Duodenal mucosa (tissue), 2 donors: ENCODE measurements around the gene PCDHGB4.
"Not testable (repeated sequence)": the region's sequence is repeated elsewhere in the genome, so short reads cannot be mapped to it uniquely, and the experiment has no call there.

Experiments used
- H3K27ac ChIP-seq: one replicate; pipeline ENCODE4 v1.7.0; 2013; ENCODE audit warnings: low read depth, low read length
- H3K27me3 ChIP-seq, 2 donors: one replicate each; pipeline ENCODE4 v1.7.0; 2013; ENCODE audit warnings: low read length in 2 of 2, control low read depth in 1 of 2; ENCODE audit not compliant: insufficient read depth in 2 of 2, control insufficient read depth in 1 of 2
- H3K36me3 ChIP-seq, 2 donors: one replicate each; pipeline ENCODE4 v1.7.0; 2013; ENCODE audit warnings: low read length in 2 of 2, control low read depth in 1 of 2; ENCODE audit not compliant: insufficient read depth in 2 of 2, control insufficient read depth in 1 of 2
- H3K4me1 ChIP-seq, 2 donors: one replicate each; pipeline ENCODE4 v1.7.0; 2013; ENCODE audit warnings: low read length in 2 of 2, control low read depth in 1 of 2; ENCODE audit not compliant: insufficient read depth in 2 of 2, control insufficient read depth in 1 of 2
- H3K4me3 ChIP-seq, 2 donors: one replicate each; pipeline ENCODE4 v1.7.0; 2013; ENCODE audit warnings: low read length in 2 of 2, low read depth in 1 of 2
- H3K9ac ChIP-seq, 2 donors: one replicate each; pipeline ENCODE4 v1.7.0; 2013; ENCODE audit warnings: low read length in 2 of 2, low read depth in 1 of 2
- H3K9me3 ChIP-seq, 2 donors: one replicate each; pipeline ENCODE4 v1.7.0; 2013; ENCODE audit warnings: low read length in 2 of 2, control low read depth in 1 of 2; ENCODE audit not compliant: control insufficient read depth in 1 of 2

PCDHGB4 gene

DNA sequence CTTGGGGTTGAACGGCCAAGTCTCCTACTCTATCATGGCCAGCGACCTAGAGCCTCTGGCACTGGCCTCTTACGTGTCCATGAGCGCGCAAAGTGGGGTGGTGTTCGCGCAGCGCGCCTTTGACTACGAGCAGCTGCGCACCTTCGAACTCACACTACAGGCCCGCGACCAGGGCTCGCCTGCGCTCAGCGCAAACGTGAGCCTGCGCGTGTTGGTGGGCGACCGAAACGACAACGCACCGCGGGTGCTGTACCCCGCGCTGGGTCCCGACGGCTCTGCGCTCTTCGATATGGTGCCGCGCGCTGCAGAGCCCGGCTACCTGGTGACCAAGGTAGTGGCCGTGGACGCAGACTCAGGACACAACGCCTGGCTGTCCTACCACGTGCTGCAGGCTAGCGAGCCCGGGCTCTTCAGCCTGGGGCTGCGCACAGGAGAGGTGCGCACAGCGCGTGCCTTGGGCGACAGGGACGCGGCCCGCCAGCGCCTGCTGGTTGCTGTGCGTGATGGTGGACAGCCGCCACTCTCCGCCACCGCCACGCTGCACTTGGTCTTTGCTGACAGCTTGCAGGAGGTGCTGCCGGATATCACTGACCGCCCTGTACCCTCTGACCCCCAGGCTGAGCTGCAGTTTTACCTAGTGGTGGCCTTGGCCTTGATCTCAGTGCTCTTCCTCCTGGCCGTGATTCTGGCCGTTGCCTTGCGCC, 12.2 kb downstream of the PCDHGB4 start:
- Histone ChIP-seq H3K36me3 (no peaks in the 10 kb centered on the region), H3K9ac (no peak overlapping the region), H3K27ac (no peak overlapping the region), H3K4me1 (no peaks in the 10 kb centered on the region), H3K9me3 (peaks cover 17 to 43% of the 10 kb centered on the region in 2 donors), H3K27me3 (no peaks in the 10 kb centered on the region), H3K4me3 (no peak overlapping the region)

DNA sequence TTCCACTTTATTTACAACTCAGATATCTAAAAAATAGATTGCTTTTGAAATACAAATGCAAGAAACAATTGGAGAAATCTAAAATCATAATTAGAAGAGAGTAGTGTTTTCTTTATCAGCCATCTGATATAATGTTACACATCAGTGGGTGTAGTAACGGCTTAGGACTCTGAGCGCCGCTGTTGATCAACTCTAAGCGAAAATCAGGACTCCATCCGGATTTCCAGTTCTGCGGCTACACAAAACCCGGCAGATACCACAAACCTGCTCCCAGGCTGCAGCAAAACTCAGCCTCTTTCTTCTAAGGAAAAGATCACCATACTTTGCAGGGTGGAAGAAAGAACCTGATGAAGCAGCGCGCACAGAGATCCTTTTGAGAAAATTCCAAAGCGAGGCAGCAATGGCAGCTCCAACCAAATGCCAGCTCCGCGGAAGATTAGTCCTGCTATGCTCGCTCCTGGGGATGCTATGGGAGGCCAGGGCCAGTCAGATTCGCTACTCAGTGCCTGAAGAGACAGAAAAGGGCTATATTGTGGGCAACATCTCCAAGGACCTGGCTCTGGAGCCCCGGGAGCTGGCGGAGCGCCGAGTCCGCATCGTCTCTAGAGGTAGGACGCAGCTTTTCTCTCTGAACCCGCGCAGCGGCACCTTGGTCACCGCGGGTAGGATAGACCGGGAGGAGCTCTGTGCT, 15.2 kb downstream of the PCDHGB4 start, which contains the start of gene PCDHGA9:
Gene PCDHGA9 (plus strand): TSS at position 226 of the 691 bp plus-strand sequence. CDS start 175 bp downstream, at position 401.
- H3K9ac ChIP-seq: no peak within 1 kb of the TSS
- peaks cover 19 to 45% of the 10 kb centered on the region in 2 donors for H3K9me3 ChIP-seq
- no peaks in the 10 kb centered on the region for H3K27me3 ChIP-seq
- peak within 1 kb of the TSS; percentile 16 to 29 for H3K4me3 ChIP-seq
- H3K27ac ChIP-seq: no peak within 1 kb of the TSS
- no peaks in the 10 kb centered on the region for H3K36me3 ChIP-seq
- H3K4me1 ChIP-seq: no peaks in the 10 kb centered on the region

DNA sequence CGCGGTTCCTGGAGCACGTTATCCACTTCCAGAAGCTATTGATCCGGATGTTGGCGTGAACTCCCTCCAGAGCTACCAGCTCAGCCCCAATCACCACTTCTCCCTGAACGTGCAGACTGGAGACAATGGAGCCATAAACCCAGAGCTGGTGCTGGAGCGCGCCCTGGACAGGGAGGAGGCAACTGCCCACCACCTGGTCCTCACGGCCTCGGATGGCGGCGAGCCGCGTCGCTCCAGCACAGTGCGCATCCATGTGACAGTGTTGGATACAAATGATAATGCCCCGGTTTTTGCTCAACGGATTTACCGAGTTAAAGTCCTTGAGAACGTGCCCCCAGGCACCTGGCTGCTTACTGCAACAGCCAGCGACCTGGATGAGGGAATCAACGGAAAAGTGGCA, 15.9 kb downstream of the PCDHGB4 start:
- Histone ChIP-seq H3K4me3 (peak overlapping the region in 1 of 2 donors; percentile 16), H3K36me3 (no peaks in the 10 kb centered on the region), H3K27ac (no peak overlapping the region), H3K4me1 (no peaks in the 10 kb centered on the region), H3K9me3 (peaks cover 19 to 45% of the 10 kb centered on the region in 2 donors), H3K9ac (no peak overlapping the region), H3K27me3 (no peaks in the 10 kb centered on the region)

DNA sequence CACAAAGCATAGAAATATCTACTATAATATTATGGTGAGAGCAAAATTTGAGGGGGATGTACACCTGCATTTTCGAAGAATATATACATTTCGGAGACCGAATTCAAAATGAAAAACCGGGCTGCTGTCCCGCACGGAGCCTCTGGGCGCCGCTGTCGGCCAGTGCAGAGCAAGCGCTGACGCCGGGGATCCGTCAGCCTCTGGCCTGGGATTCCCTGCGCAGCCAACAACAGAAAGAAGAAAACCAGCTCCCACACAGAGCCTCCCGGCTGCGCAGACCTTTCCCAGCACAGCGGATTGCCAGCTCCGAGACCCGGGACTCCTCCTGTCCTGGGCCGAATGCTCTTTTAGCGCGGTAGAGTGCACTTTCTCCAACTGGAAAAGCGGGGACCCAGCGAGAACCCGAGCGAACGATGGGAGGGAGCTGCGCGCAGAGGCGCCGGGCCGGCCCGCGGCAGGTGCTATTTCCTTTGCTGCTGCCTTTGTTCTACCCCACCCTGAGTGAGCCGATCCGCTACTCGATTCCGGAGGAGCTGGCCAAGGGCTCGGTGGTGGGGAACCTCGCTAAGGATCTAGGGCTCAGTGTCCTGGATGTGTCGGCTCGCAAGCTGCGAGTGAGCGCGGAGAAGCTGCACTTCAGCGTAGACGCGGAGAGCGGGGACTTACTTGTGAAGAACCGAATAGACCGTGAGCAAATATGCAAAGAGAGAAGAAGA, 20.4 kb downstream of the PCDHGB4 start, which contains the start of gene PCDHGB6:
Gene PCDHGB6 (plus strand): TSS at position 232 of the 716 bp plus-strand sequence. CDS start 182 bp downstream, at position 414.
- not testable (repeated sequence) for H3K9ac ChIP-seq, H3K4me1 ChIP-seq, H3K27me3 ChIP-seq, H3K27ac ChIP-seq, H3K36me3 ChIP-seq
- H3K4me3 ChIP-seq: peak within 1 kb of the TSS in 1 of 2 donors; percentile 36
- peaks cover 26 to 43% of the 10 kb centered on the region in 2 donors for H3K9me3 ChIP-seq

DNA sequence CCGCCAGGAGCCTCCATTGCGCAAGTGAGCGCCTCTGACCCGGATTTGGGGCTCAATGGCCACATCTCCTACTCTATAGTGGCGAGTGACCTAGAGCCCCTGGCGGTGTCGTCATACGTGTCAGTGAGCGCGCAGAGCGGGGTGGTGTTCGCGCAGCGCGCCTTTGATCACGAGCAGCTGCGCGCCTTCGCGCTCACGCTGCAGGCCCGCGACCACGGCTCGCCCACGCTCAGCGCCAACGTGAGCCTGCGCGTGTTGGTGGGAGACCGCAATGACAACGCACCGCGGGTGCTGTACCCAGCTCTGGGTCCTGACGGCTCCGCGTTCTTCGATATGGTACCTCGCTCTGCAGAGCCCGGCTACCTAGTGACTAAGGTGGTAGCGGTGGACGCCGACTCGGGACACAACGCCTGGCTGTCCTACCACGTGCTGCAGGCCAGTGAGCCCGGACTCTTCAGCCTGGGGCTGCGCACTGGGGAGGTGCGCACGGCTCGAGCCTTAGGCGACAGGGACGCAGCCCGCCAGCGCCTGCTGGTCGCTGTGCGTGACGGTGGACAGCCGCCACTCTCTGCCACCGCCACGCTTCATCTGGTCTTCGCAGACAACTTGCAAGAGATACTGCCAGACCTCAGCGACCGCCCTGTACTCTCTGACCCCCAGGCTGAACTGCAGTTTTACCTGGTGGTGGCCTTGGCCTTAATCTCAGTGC, 22.3 kb downstream of the PCDHGB4 start:
- H3K9me3 ChIP-seq: peaks cover 27 to 33% of the 10 kb centered on the region in 2 donors

DNA sequence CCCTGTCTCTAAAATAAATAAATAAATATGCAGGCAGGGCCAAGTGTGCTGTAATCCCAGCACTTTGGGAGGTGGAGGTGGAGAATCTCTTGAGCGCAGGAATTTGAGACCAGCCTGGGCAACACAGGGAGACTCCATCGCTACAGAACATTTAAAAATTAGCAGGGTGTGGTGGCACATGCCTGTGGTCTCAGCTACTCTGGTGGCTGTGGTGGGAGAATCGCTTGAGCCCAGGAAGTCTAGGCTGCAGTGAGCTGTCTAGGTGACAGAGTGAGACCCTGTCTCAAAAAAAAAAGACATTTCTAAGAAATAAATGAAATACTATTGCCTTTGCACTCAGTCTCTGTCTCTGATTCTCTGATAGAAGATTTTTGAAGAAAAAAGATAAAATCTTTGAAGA, 24.1 kb downstream of the PCDHGB4 start:
- Histone ChIP-seq H3K4me1 (no peaks in the 10 kb centered on the region), H3K36me3 (no peaks in the 10 kb centered on the region), H3K9me3 (peaks cover 24 to 39% of the 10 kb centered on the region in 2 donors), H3K9ac (no peak overlapping the region), H3K27ac (no peak overlapping the region), H3K4me3 (no peak overlapping the region), H3K27me3 (peaks cover 0 to 5% of the 10 kb centered on the region in 2 donors)

More for the DNA sequence above, 22.3 kb downstream of the PCDHGB4 start:
- Histone ChIP-seq H3K4me3 (peak overlapping the region in 1 of 2 donors; percentile 43), H3K4me1 (no peaks in the 10 kb centered on the region), H3K27ac (no peak overlapping the region), H3K9ac (no peak overlapping the region), H3K36me3 (no peaks in the 10 kb centered on the region), H3K27me3 (peaks cover 0 to 5% of the 10 kb centered on the region in 2 donors)

DNA sequence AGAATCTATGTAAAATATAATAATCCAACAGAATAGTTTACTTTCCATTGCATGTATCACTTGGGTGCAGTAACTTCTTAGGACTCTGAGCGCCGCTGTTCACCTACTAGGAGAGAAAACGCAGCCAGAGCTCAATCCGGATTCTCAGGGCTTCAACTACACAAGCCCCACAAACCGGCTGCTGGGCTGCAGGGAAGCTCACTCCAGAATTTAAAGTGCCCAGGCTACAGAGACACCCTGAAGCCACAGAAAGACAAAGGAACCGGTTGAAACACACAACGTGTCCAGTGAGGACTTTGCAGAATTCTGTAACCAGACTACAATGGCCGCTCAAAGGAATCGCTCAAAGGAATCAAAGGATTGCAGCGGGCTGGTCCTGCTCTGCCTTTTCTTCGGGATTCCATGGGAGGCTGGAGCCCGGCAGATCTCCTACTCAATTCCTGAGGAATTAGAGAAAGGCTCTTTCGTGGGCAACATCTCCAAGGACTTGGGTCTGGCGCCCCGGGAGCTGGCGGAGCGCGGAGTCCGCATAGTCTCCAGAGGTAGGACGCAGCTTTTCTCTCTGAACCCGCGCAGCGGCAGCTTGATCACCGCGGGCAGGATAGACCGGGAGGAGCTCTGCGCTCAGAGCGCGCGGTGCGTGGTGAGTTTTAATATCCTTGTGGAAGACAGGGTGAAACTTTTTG, 25.5 kb downstream of the PCDHGB4 start, which contains the start of gene PCDHGA10:
Gene PCDHGA10 (plus strand): TSS at position 134 of the 686 bp plus-strand sequence. CDS start 189 bp downstream, at position 323.
- peak within 1 kb of the TSS; percentile 56 to 68 for H3K4me3 ChIP-seq
- peaks cover 0 to 5% of the 10 kb centered on the region in 2 donors for H3K27me3 ChIP-seq
- peaks cover 28 to 42% of the 10 kb centered on the region in 2 donors for H3K9me3 ChIP-seq
- H3K27ac ChIP-seq: no peak within 1 kb of the TSS
- H3K36me3 ChIP-seq: no peaks in the 10 kb centered on the region
- H3K9ac ChIP-seq: no peak within 1 kb of the TSS
- no peaks in the 10 kb centered on the region for H3K4me1 ChIP-seq

DNA sequence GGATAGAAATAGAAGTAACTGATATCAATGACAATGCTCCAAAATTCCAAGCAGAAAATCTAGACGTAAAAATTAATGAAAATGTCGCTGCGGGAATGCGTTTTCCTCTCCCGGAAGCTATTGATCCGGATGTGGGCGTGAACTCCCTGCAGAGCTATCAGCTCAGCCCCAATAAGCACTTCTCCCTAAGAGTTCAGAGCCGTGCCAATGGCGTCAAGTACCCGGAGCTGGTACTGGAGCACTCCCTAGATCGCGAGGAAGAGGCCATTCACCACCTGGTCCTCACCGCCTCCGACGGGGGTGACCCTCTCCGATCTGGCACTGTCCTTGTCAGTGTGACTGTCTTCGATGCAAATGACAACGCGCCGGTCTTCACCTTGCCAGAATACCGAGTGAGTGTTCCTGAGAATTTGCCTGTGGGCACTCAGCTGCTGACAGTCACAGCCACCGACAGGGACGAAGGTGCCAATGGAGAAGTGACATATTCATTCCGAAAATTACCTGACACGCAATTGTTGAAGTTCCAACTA, 26.1 kb downstream of the PCDHGB4 start:
- no peaks in the 10 kb centered on the region for H3K4me1 ChIP-seq
- H3K27ac ChIP-seq: no peak overlapping the region
- no peak overlapping the region for H3K9ac ChIP-seq
- H3K4me3 ChIP-seq: peak overlapping the region; percentile 56 to 68
- H3K27me3 ChIP-seq: peaks cover 0 to 5% of the 10 kb centered on the region in 2 donors
- no peaks in the 10 kb centered on the region for H3K36me3 ChIP-seq
- peaks cover 34 to 45% of the 10 kb centered on the region in 2 donors for H3K9me3 ChIP-seq
